GM21576 (cell line): ENCODE data around the gene ALDH3B2.
"Not testable (repeated sequence)": the region's sequence is repeated elsewhere in the genome, so short reads cannot be mapped to it uniquely, and the experiment has no call there.

ENCODE experiments used
- ATAC-seq: cut with Tn5 transposase; IDR thresholded peaks from one replicate; pipeline ENCODE4 v1.9.1; 2021; ENCODE audit warnings: mild to moderate bottlenecking, moderate library complexity; ENCODE audit not compliant: unreplicated experiment

Gene ALDH3B2, protein sequence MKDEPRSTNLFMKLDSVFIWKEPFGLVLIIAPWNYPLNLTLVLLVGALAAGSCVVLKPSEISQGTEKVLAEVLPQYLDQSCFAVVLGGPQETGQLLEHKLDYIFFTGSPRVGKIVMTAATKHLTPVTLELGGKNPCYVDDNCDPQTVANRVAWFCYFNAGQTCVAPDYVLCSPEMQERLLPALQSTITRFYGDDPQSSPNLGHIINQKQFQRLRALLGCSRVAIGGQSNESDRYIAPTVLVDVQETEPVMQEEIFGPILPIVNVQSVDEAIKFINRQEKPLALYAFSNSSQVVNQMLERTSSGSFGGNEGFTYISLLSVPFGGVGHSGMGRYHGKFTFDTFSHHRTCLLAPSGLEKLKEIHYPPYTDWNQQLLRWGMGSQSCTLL

GRCh38 chr11:67674442-67674871 is at the start of gene ALDH3B2:
Gene ALDH3B2 (minus strand): TSS chr11:67674623. CDS start chr11:67666935, 7,688 bp downstream.
- no peak for ATAC-seq

DNA sequence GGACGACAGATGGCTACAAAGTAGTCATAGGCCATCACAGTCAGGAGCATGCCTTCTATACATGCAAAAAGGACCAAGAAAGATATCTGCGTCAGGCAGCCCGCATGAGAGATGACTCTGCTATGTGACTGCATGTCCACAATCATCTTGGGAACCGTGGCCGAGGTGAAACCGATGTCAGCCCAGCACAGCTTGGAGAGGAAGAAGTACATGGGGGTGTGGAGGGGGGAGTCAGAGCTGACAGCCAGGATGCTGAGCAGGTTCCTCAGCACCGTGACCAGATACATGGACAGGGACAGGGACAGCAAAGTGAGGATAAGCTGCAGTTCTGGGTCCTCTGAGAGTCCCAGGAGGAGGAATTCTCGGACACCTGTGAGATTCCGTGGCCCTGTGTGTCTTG is 48.6 kb upstream of the ALDH3B2 start:
- ATAC-seq = not testable (repeated sequence)

- not testable (repeated sequence) for ATAC-seq
Observed at GRCh38 chr11:67716226-67716625, 41.8 kb upstream of the ALDH3B2 start.

DNA sequence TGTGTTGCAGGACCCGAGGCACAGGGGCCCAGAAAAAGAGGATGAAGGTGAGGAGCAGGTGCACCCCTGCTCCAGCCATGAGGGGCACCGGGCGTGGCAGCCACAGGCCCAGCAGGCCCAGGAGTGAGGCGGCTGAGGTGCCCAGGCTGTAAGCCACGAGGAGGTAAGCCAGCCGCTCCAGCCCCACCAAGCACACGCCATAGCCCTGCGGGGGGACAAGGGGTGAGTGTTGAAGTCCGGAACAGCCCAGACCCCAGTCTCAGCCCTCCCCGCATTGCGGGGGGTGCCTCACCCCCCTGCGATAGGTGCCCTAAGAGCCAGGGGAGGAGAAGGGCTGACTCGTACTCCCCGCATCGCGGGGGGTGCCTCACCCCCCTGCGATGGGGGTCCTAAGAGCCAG is 41.4 kb upstream of the ALDH3B2 start:
- not testable (repeated sequence) for ATAC-seq

DNA sequence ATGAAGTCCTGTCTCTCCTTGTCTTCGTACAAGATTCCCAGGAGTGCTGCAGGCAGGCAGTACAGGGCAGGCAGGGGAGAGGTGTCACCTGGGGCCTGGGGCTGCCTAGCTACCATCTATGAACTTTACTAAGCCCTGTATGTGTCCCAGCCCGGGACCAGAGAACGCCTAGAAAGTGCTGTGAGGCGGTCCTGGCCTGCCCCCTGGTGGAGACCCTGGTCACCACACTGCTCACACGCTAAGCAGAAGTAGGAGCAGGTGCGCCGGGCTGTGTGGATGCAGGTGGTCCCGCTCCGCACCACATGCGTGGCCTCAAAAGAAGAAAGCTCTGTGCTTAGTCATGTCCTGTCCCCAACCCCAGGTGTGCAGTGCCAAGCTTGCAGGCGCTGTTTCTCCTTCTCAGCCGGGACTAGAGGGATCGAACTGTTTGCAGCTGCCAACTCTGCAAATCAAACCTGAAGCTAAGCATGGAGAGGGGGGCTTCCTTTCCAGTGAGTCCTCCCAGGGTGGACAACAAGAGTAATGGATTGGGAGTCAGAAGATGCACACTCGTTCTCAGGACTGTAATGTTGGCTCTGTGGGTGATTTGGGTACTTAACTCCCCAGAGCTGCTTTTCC is 39.6 kb upstream of the ALDH3B2 start:
- ATAC-seq = not testable (repeated sequence)

DNA sequence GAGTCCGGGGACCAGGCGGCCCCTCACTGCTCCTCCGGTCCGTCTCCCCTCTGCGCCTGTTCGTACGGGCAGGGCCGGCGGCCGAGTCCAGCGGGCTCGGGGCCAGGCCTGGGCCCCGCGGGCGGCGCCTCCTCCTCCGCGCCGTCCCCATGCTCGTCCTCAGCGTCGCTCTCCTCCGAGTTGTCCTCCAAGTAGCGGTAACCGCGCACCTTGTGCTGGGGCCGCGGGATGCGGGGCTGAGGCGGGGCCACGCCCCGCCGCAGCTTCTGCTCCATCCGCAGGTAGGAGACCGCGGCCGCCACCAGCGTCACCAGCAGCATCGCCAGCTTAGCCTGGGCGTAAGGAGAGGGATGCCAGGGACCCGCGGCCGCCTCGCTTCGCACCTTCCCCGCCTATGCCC is 37.3 kb upstream of the ALDH3B2 start:
- not testable (repeated sequence) for ATAC-seq

DNA sequence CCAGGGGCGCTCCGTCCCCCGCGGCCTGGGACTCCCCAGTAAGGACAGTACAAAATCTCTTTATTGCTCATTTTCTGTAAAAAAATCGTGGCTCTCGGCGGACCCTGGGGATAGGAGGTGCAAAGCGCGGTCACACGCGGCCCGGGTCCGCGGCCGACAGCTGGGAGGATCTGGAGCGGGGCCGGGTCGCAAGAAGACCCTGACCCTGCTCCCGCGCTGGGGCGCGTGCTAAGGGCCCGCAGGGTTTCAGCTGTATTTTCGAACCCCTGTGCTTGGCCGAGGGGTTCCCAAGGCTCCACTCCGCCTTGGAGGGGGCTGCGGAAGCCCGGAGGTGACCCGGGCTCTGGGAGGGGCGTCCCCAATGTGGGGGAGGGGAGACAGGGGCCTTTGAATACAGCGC is 36.8 kb upstream of the ALDH3B2 start:
- ATAC-seq = not testable (repeated sequence)

DNA sequence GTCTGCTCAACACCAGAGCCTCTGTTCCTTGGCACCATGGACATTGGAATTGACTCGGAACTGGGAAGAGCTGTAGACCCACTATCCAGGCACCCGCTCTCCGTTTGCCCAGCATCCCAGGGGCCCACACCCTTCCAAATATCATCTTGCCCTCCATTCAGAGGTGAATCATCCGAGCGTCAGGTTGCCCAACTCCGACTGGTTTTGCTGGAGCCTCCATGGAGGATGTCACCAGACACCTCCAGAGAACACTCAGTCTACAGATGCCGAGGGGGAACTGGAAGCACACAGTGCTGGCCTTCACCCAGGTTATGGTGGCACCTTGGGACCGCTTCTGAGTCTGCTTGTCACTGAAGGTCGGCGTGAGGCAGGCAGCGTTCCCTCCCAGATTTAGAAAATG is 35.4 kb upstream of the ALDH3B2 start:
- not testable (repeated sequence) for ATAC-seq

- no peak for ATAC-seq
Observed at GRCh38 chr11:67705264-67705663, 30.8 kb upstream of the ALDH3B2 start.

- ATAC-seq = no peak
Observed at GRCh38 chr11:67704524-67704923, 30.1 kb upstream of the ALDH3B2 start.

DNA sequence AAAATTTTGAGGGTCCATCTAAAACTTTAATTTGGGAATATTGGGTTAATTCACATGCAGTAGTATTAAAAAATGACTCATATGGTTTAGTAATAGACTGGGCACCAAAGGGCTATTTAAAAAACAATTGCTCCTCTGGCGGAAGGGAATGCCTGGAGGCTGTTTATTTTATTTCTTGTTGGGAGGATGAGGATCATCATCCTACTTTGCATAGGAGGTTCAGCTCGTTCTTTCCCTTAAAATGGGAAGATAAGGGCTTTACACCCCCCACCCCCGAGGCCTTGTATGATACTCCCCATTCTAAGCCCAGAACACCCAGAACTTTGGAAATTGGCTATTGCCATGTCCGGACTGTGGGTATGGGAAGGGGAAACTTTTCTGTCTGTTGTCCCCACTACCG is 29.3 kb upstream of the ALDH3B2 start:
- not testable (repeated sequence) for ATAC-seq

DNA sequence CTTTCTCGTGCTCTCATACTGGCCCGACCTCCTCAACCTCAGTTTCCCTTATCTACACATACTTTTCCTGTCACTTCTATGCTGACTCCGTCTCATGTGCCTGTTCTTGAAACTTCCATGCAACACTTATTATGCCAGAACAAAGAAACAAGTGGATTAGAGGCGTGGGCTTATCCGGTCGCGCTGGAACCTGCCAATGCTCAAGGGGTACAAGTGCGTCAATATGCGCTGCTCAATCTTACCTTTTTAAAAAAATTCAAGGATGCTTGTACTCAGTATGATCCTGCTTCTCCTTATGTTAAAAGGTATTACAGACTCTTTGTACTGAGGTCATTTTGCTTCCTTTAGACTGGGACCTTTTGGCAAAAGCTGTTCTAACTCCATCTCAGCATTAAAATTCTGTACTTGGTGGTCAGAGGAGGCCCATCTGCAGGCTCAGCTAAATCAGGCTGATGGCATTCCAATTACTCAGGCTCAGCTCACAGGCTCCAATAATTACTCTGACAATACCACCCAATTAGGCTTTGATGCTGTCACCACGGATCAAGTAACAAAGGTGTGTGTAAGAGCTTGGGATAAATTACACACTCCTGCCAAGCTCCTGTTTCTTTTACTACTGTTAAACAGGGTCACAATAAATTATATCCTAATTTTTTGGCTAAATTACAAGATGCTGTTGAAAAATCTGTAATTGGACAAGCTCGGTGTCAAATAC is 26.3 kb upstream of the ALDH3B2 start:
- no peak for ATAC-seq

- ATAC-seq = no peak
Observed at GRCh38 chr11:67700141-67700540, 25.7 kb upstream of the ALDH3B2 start.

DNA sequence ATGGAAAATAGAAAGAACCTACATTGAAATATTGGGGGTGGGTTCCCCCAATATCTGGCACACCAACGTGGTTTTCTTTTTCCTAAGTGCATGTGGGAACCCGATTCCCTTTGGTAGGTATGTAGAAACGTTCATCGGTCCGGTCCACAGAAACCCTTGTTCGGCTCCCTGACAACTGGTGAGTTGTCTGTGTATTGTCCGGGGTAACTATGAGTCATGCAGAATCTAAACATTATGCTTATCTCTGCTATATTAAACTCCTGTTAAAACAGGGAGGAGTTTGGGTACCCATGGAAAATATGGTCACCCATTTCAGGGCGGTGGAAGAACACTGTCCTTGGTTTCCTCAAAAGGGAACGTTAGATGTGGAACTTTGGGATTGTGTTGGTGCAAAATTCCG is 25.1 kb upstream of the ALDH3B2 start:
- no peak for ATAC-seq

GRCh38 chr11:67698247-67698646 is 23.8 kb upstream of the ALDH3B2 start:
- no peak for ATAC-seq

DNA sequence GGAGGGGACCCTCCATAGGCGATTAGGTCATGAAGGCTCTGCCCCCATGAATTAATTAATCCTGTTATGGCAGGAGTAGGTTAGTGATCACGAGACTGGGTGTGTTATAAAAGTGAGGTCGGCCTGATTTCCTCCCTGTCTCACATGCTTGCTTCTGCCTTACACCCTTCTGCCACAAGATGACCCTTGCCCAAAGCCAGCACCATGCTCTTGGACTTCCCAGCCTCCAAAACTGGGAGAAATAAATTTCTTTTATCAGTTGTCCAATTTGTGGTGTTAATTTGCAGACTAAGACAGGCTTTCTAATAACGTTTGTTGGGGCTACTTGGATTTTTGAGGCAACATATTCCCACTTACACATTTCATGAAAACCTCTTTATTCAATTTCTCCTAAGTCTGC is 23.4 kb upstream of the ALDH3B2 start:
- ATAC-seq = no peak

GRCh38 chr11:67696998-67697397 is 22.6 kb upstream of the ALDH3B2 start:
- no peak for ATAC-seq

DNA sequence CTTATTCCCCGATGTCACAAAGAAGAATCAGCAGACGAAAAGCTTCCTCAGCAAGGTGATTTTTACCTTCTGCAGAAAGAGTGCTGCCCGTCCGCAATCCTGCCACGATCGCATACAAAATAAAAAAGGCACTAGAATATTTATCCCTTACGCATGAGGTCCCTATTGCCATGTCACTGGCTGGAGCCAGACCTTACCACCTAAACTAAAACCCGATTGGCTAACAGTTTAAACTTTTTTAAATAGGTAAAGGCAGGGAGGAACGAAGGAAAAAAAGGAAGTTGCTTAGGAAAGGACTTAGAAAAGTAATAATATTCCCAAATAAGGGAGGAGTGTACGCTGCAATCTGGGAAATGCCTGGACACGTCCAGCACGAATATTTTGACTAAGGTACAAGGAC is 21.2 kb upstream of the ALDH3B2 start:
- ATAC-seq = no peak

DNA sequence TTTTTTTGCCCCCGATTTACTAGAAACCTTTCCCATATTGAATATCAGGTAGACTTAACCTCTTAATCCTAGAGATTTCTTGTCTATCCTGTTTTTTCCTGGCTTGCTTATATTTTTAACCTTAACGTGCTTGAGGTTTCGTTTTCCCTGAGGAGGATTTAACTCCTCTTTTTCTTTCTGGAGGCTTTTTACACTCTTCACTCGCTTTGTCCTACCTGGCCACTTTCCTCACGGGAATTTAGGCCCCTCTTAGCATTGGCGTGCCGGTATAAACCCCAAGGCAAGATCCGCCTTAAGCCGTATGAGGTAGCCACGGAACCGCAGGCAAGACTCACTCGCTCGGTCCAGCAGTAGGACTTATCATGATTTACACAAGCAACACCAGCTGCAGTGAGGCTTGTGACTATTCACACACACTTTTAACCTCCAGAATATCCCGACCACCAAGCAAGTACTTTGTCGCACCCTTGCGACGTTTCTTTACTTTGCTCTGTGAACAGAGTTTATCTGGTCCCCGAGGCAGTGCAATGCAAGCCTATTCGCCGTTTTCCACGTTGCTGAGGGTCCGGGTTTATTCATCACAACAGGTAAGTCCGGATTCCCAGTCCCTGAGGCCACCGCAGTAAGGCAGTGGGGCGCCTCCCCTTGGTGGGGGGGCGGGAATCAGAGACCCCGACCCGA is 20.6 kb upstream of the ALDH3B2 start:
- ATAC-seq = no peak

DNA sequence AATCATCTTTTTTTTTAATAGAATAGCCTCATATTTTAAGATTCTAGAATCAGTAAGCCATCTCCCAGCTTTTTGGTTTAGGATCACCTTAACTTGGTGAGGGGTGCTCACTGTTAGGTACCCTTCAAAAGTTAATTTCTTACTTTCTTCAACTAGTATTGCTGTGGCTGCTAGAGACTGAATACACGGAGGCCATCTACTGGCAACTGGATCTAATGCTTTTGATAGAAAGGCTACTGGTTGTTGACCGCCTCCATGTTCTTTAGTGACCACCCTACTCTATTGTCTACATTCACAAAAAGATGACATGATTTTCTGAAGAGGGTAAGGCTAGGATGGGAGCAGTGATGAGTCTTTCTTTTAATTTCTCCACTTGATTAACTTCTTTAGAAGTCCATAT is 16.7 kb upstream of the ALDH3B2 start:
- ATAC-seq = no peak

- ATAC-seq = no peak
Observed at GRCh38 chr11:67689178-67689577, 14.8 kb upstream of the ALDH3B2 start.
